H1 (cell line): ENCODE measurements around the gene OGDH. TPM values are rescaled to one million over a fixed set of nuclear protein-coding genes. Genes with fewer than 3 reads are reported as not detected.

ENCODE experiments used
- CTCF ChIA-PET: fragments of 300-600 bp; sonication (Branson Sonifier 250); formaldehyde crosslinking; loops from one replicate; lab custom pipeline; 2021; ENCODE audit not compliant: partially characterized antibody; lab: Charles Lee
- POLR2A ChIA-PET: fragments of 300-600 bp; sonication (Branson Sonifier 250); formaldehyde crosslinking; loops from one replicate; lab custom pipeline; 2021; ENCODE audit warnings: inconsistent platforms; ENCODE audit not compliant: partially characterized antibody; lab: Charles Lee
- DNase-seq, 2 experiments: peaks; one replicate each; pipeline versions ENCODE4 v3.0.0 to v3.0.0-alpha.2; 2010 to 2022; ENCODE audit warnings: low spot score in 2 of 2, low read depth in 1 of 2, mixed read lengths in 1 of 2
- FAIRE-seq: peaks from 2 replicates; lab custom pipeline; 2011; peaks lifted over from hg19 to GRCh38; lab: Jason Lieb, UNC
- H2AFZ ChIP-seq: 2 replicates; pipeline ENCODE4 v1.8.1; 2012; ENCODE audit warnings: low read length, inconsistent platforms
- H2AK5ac ChIP-seq: 2 replicates; pipeline ENCODE4 v1.6.1; 2013; ENCODE audit warnings: low read depth, low read length
- H2BK120ac ChIP-seq: replicated peaks from 2 replicates; pipeline ENCODE3; 2013; ENCODE audit warnings: low read depth, low read length, inconsistent platforms
- H2BK12ac ChIP-seq: 2 replicates; pipeline ENCODE4 v1.6.1; 2013; ENCODE audit warnings: low read depth, low read length
- H2BK15ac ChIP-seq: 2 replicates; pipeline ENCODE4 v1.6.1; 2013; ENCODE audit warnings: low read length
- H2BK20ac ChIP-seq: 2 replicates; pipeline ENCODE4 v1.6.1; 2013; ENCODE audit warnings: low read length
- H2BK5ac ChIP-seq: 2 replicates; pipeline ENCODE4 v1.6.1; 2013; ENCODE audit warnings: low read depth, low read length
- H3K14ac ChIP-seq: 2 replicates; pipeline ENCODE4 v1.6.1; 2013; ENCODE audit warnings: inconsistent platforms; ENCODE audit not compliant: insufficient read length
- H3K18ac ChIP-seq: 2 replicates; pipeline ENCODE4 v1.6.1; 2013; ENCODE audit warnings: low read length; ENCODE audit errors: extremely low read depth
- H3K23ac ChIP-seq: 2 replicates; pipeline ENCODE4 v1.6.1; 2013; ENCODE audit warnings: inconsistent platforms; ENCODE audit not compliant: insufficient read length
- H3K23me2 ChIP-seq: 2 replicates; pipeline ENCODE4 v1.6.1; 2013; ENCODE audit warnings: low read depth, low read length
- H3K27ac ChIP-seq: 2 replicates; pipeline ENCODE4 v1.6.1; 2011; ENCODE audit warnings: low read depth, low read length, inconsistent platforms
- H3K27me3 ChIP-seq, 4 experiments: replicated peaks in 1 of 4; 1 replicate in 1 of 4; 2 replicates in 3 of 4; pipeline versions ENCODE4 v1.6.1 to v1.8.1; 2011 to 2013; ENCODE audit warnings: low read length in 3 of 4, mild to moderate bottlenecking in 3 of 4, inconsistent platforms in 2 of 4, mixed read lengths in 2 of 4, moderate library complexity in 1 of 4; ENCODE audit not compliant: control insufficient read depth in 3 of 4, insufficient read depth in 3 of 4; ENCODE audit errors: extremely low read depth in 1 of 4
- H3K36me3 ChIP-seq, 4 experiments: 2 replicates each; pipeline versions ENCODE4 v1.6.1 to v1.8.1; 2011 to 2013; ENCODE audit warnings: mild to moderate bottlenecking in 4 of 4, low read length in 3 of 4, moderate library complexity in 2 of 4, control low read depth in 1 of 4, inconsistent platforms in 1 of 4; ENCODE audit not compliant: insufficient read depth in 4 of 4, control insufficient read depth in 2 of 4
- H3K4ac ChIP-seq: replicated peaks from 2 replicates; pipeline ENCODE3; 2013; ENCODE audit warnings: low read length, low read depth, mixed read lengths, inconsistent platforms; ENCODE audit not compliant: insufficient read length
- H3K4me1 ChIP-seq, 4 experiments: replicated peaks in 1 of 4; 1 replicate in 1 of 4; 2 replicates in 3 of 4; pipeline versions ENCODE4 v1.6.1 to v1.8.1; 2011 to 2013; ENCODE audit warnings: low read length in 3 of 4, inconsistent platforms in 2 of 4, mixed read lengths in 1 of 4; ENCODE audit not compliant: insufficient read depth in 4 of 4, control insufficient read depth in 3 of 4
- H3K4me2 ChIP-seq, 2 experiments: 2 replicates each; pipeline versions ENCODE4 v1.6.1 to v1.8.1; 2011 to 2013; ENCODE audit warnings: low read depth in 2 of 2, low read length in 2 of 2, control low read depth in 1 of 2, inconsistent platforms in 1 of 2, mild to moderate bottlenecking in 1 of 2; ENCODE audit not compliant: insufficient read depth in 1 of 2
- H3K4me3 ChIP-seq, 4 experiments: fragments of 200-600, 300-600 bp in 1 of 4; sonication (generic), shearing (Covaris generic), sonication (Bioruptor Twin) in 1 of 4; 2 replicates each; pipeline versions ENCODE4 v1.5.1 to v1.8.1; 2011 to 2016; ENCODE audit warnings: low read length in 4 of 4, low read depth in 3 of 4, control low read depth in 2 of 4, inconsistent platforms in 2 of 4, mild to moderate bottlenecking in 2 of 4, mixed read lengths in 1 of 4, moderate library complexity in 1 of 4; ENCODE audit not compliant: insufficient read depth in 2 of 4; ENCODE audit errors: extremely low read depth in 1 of 4
- H3K56ac ChIP-seq: replicated peaks from 2 replicates; pipeline ENCODE3; 2013; ENCODE audit warnings: low read depth, mild to moderate bottlenecking, mixed read lengths, low read length, inconsistent platforms; ENCODE audit not compliant: insufficient read length
- H3K79me1 ChIP-seq: 2 replicates; pipeline ENCODE4 v1.6.1; 2013; ENCODE audit warnings: low read depth, low read length, control low read depth
- H3K79me2 ChIP-seq, 2 experiments: 2 replicates each; pipeline versions ENCODE4 v1.6.1 to v1.8.1; 2012 to 2013; ENCODE audit warnings: low read length in 2 of 2, mild to moderate bottlenecking in 2 of 2, inconsistent platforms in 1 of 2; ENCODE audit not compliant: insufficient read depth in 2 of 2, control insufficient read depth in 1 of 2
- H3K9ac ChIP-seq, 4 experiments: replicated peaks in 1 of 4; 1 replicate in 1 of 4; 2 replicates in 3 of 4; pipeline versions ENCODE4 v1.6.1 to v1.8.1; 2011 to 2013; ENCODE audit warnings: low read depth in 3 of 4, low read length in 3 of 4, control low read depth in 2 of 4, mild to moderate bottlenecking in 2 of 4, moderate library complexity in 2 of 4, inconsistent platforms in 1 of 4; ENCODE audit errors: extremely low read depth in 1 of 4
- H3K9me3 ChIP-seq, 2 experiments: 2 replicates each; pipeline versions ENCODE4 v1.6.1 to v1.8.1; 2012 to 2013; ENCODE audit warnings: mild to moderate bottlenecking in 2 of 2, moderate library complexity in 2 of 2, control low read depth in 1 of 2, inconsistent platforms in 1 of 2, low read depth in 1 of 2, low read length in 1 of 2, mixed read lengths in 1 of 2; ENCODE audit not compliant: insufficient read depth in 2 of 2
- H4K20me1 ChIP-seq, 2 experiments: replicated peaks in 1 of 2; 2 replicates each; pipeline versions ENCODE3 to v1.8.1; 2011 to 2013; ENCODE audit warnings: inconsistent platforms in 2 of 2, low read length in 2 of 2, mild to moderate bottlenecking in 1 of 2; ENCODE audit not compliant: insufficient read depth in 2 of 2, control insufficient read depth in 1 of 2
- H4K5ac ChIP-seq: 2 replicates; pipeline ENCODE4 v1.6.1; 2013; ENCODE audit warnings: low read length, low read depth, mixed read lengths, inconsistent platforms; ENCODE audit not compliant: insufficient read length
- H4K8ac ChIP-seq: 2 replicates; pipeline ENCODE4 v1.8.0; 2013; ENCODE audit warnings: mild to moderate bottlenecking, moderate library complexity, low read length, inconsistent platforms; ENCODE audit not compliant: insufficient read depth; ENCODE audit errors: extremely low read depth
- H4K91ac ChIP-seq: replicated peaks from 2 replicates; pipeline ENCODE3; 2013; ENCODE audit warnings: low read length, mixed read lengths, inconsistent platforms; ENCODE audit not compliant: insufficient read length
- GABPA ChIP-seq: IDR thresholded peaks from 2 replicates; pipeline ENCODE4 v1.6.1; 2011; ENCODE audit warnings: mild to moderate bottlenecking, low read length, moderate library complexity, borderline replicate concordance; ENCODE audit not compliant: insufficient read depth
- MAFK ChIP-seq: IDR thresholded peaks from 2 replicates; pipeline ENCODE4 v1.6.1; 2012; ENCODE audit warnings: low read depth, mild to moderate bottlenecking, improper control_type of control experiment, low read length
- MAX ChIP-seq: IDR thresholded peaks from 2 replicates; pipeline ENCODE4 v1.6.1; 2012; ENCODE audit warnings: inconsistent platforms
- RAD21 ChIP-seq, 2 experiments: IDR thresholded peaks in 1 of 2; conservative IDR thresholded peaks in 1 of 2; 2 replicates each; pipeline ENCODE4 v1.6.1; 2011; ENCODE audit warnings: low read depth in 2 of 2, low read length in 2 of 2, improper control_type of control experiment in 1 of 2, inconsistent platforms in 1 of 2, mild to moderate bottlenecking in 1 of 2, moderate library complexity in 1 of 2
- RBBP5 ChIP-seq: IDR thresholded peaks from 2 replicates; pipeline ENCODE4 v1.7.1; 2012; ENCODE audit warnings: low read depth, mild to moderate bottlenecking, inconsistent platforms, low read length, moderate library complexity, borderline replicate concordance
- SIN3A ChIP-seq, 2 experiments: IDR thresholded peaks in 1 of 2; conservative IDR thresholded peaks in 1 of 2; 2 replicates each; pipeline ENCODE4 v1.6.1; 2011 to 2012; ENCODE audit warnings: low read length in 2 of 2, improper control_type of control experiment in 1 of 2, low read depth in 1 of 2, mild to moderate bottlenecking in 1 of 2
- SP1 ChIP-seq: IDR thresholded peaks from 2 replicates; pipeline ENCODE4 v1.6.1; 2011; ENCODE audit warnings: low read depth, low read length
- TBP ChIP-seq: IDR thresholded peaks from 2 replicates; pipeline ENCODE4 v1.6.1; 2011; ENCODE audit warnings: low read depth, low read length, improper control_type of control experiment
- YY1 ChIP-seq: IDR thresholded peaks from 2 replicates; pipeline ENCODE4 v1.6.1; 2011; ENCODE audit warnings: low read depth, mild to moderate bottlenecking, low read length
- WGBS, 2 experiments: shearing (Covaris generic) in 1 of 2; methylation state at CpG; one replicate each; pipeline versions ENCODE4 v1.1.6 to v1.1.7; 2013 to 2015; ENCODE audit warnings: low lambda C conversion rate in 2 of 2, mixed read lengths in 2 of 2, inconsistent platforms in 1 of 2, low coverage in 1 of 2, missing lambda C conversion rate in 1 of 2; ENCODE audit not compliant: insufficient replicate concordance in 2 of 2, insufficient coverage in 1 of 2, insufficient read length in 1 of 2; ENCODE audit errors: extremely low coverage in 1 of 2, missing lambda C conversion rate in 1 of 2; 5-methylcytosine and 5-hydroxymethylcytosine counted together
- polyA plus RNA-seq, 7 experiments: library from polyadenylated mRNA; depleted of rRNA in 3 of 7; stranded (reverse) in 5 of 7; unstranded in 2 of 7; fragments of >200 nt in 5 of 7; fragments of 200-250 nt in 2 of 7; gene quantifications; 1 replicate in 5 of 7; 2 replicates in 1 of 7; 4 replicates in 1 of 7; pipeline versions ENCODE4 v1.2.1 to v1.2.3, GENCODE V29; 2011 to 2013; ENCODE audit warnings: missing spikeins in 2 of 7, mixed read lengths in 2 of 7
- total RNA-seq: library from RNA; stranded (reverse); fragmentation: NEBNext Ultra II Directional; extraction: Animal tissue kit (Norgen Biotek cat#: 25700); gene quantifications from 2 replicates; pipeline ENCODE4 v1.2.1, GENCODE V29; 2021
- TF ChIP-seq, protein P1 (sequence below): IDR thresholded peaks from 2 replicates; pipeline ENCODE4 v1.6.1; 2011; ENCODE audit warnings: low read depth, mild to moderate bottlenecking, low read length; ENCODE audit not compliant: insufficient read depth

Gene OGDH
- total and polyA plus RNA-seq, 2 of the 8 experiments (the other 6 are each of a cell fraction or from before 2014, with no cell fraction given), result 71.6 to 91.6 TPM

- DNase-seq (peak; percentile 36 to 88), FAIRE-seq (no peak)
- Histone ChIP-seq H4K91ac (no peak overlapping the region), H3K9me3 (no peaks in the 10 kb centered on the region), H3K27ac (no peak overlapping the region), H3K36me3 (peaks cover 31 to 50% (median 45%) of the 10 kb centered on the region in 4 experiments), H2BK20ac (no peak overlapping the region), H3K79me1 (no peaks in the 10 kb centered on the region), H3K4ac (no peak overlapping the region), H2BK120ac (no peak overlapping the region), H3K9ac (no peak overlapping the region), H2BK15ac (no peak overlapping the region), H3K79me2 (no peaks in the 10 kb centered on the region; a peak in 1 of 4 replicates), H2BK12ac (no peak overlapping the region), H3K18ac (no peak overlapping the region), H2BK5ac (no peak overlapping the region), H3K4me2 (no peak overlapping the region), H3K27me3 (no peaks in the 10 kb centered on the region; a peak in 1 of 7 replicates), H3K23ac (no peak overlapping the region), H3K23me2 (no peaks in the 10 kb centered on the region), H4K8ac (no peak overlapping the region), H2AFZ (no peak overlapping the region), H3K14ac (no peak overlapping the region), H3K4me3 (no peak overlapping the region), H3K56ac (no peak overlapping the region), H4K20me1 (peaks cover 2 to 31% of the 10 kb centered on the region in 2 experiments), H2AK5ac (no peak overlapping the region), H4K5ac (no peak overlapping the region), H3K4me1 (no peaks in the 10 kb centered on the region; a peak in 1 of 7 replicates)
- 81% methylated on average over 12 of the region's 13 CpGs; no CpG with 5 or more reads in 1 of the 2 experiments for WGBS, 2 experiments
- ChIA-PET POLR2A (interaction anchor here (0.6 to 8.3 kb wide), 15 partner anchors 6 to 409 kb away, joined by 3 to 89 read pairs (median 4); partner anchors contain the start of genes DDX56, NUDCD3 and TMED4), CTCF (interaction anchor here (0.5 to 10.2 kb wide), 40 partner anchors 8 to 1827 kb away, joined by 3 to 98 read pairs (median 4); partner anchors contain the start of genes DDX56, NPC1L1 and NUDCD3)
- TF ChIP-seq MAX (peak; percentile 47; the same call in 1 of the 2 replicates), SP1 (no peak), RAD21 (IDR thresholded peaks at IDR 0.05 in 1 of 2, conservative IDR thresholded peaks at IDR 0.05 in 1 of 2; ENCODE audit: low read depth in 2 of 2, low read length in 2 of 2) (peak; percentile 81 to 84), TBP (peak; percentile 41; the same call in 1 of the 2 replicates), YY1 (peak; percentile 73), RBBP5 (no peak), SIN3A (conservative IDR thresholded peaks at IDR 0.05 in 1 of 2, IDR thresholded peaks at IDR 0.05 in 1 of 2; ENCODE audit: low read depth in 1 of 2, low read length in 2 of 2) (peak in 1 of 2 experiments; percentile 52; a peak in 1 of 4 replicates), GABPA (peak; percentile 53; the same call in 1 of the 2 replicates), MAFK (no peak)
- TF ChIP-seq, protein P1, sequence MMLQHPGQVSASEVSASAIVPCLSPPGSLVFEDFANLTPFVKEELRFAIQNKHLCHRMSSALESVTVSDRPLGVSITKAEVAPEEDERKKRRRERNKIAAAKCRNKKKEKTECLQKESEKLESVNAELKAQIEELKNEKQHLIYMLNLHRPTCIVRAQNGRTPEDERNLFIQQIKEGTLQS, result 0 out of 2 replicates have a peak, but pooled peaks have one; percentile 19
Measured at GRCh38 chr7:44565097-44565794, 41.2 kb upstream of the OGDH start.
